ENCODE results near the gene IKZF1.
A peak's percentile ranks its signal among the peaks of the same experiment; 100 is the strongest.

Gene IKZF1

DNA sequence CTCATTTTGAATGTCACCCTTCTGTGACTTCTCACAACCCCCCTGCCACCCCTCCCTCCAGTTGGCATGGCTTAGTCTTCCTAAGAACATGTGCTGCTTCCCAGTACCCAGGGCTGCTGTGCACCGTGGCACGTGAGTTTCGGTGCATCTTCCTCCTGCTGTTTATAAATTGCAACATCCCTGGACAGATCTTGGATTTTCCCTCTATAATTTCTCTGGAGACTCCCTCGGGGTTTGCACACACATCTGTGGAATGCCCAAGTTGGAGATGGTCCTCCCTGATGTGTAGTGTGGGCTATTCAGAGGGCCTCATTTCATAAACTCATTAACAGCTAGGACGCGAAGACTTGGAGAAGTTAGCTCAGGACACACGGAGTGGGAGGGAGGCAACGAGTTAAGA is 52.9 kb downstream of the IKZF1 start:
- no peak for DNase-seq

DNA sequence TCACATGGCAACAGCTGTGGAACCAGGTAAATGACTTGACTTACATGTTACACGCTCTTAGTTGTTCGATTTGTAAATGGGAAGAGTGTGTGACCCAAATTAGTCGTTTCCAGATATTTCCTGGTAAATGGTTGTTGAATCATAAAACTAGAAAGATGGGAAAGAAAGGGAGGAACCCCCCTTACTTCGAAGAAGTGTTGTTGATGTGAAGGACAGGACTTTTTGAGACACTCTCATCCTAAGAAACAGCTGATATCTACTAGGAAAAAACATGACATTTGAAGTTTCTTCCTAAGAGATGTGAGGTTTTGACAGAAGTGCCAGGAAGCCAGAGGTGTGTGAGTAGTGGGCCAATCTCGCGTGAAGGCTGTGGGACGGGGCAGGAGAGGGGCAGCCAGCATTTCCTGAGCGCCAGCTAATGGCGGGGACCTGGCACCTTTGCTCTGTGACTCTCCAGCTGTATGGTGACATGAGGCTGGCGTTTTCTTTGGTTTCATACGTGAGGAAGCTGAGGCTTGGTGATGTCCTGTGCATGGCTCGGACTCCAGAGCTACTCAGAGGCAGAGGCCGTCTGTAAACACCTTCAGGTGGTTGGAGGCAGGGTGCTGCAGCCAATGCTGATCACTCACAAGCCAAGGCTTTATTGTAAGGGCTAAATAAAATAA is 53.7 kb downstream of the IKZF1 start:
- DNase-seq = peak; percentile 51

DNA sequence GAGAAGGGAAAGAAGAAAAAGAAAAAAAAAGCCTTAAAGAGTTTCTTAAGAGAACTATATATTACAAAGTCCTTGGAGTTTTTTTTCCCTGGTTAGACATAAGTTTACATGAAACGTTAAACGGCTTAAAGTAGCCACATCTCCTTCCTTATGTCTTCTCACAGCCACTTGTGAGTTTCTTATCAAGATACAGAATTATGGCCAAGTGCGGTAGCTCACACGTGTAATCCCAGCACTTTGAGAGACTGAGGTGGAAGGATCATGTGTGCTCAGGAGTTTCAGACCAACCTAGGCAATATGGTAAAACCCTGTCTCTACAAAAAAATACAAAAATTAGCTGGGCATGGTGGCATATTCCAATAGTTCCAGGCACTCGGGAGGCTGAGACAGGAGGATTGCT is 54.3 kb downstream of the IKZF1 start:
- DNase-seq = no peak

DNA sequence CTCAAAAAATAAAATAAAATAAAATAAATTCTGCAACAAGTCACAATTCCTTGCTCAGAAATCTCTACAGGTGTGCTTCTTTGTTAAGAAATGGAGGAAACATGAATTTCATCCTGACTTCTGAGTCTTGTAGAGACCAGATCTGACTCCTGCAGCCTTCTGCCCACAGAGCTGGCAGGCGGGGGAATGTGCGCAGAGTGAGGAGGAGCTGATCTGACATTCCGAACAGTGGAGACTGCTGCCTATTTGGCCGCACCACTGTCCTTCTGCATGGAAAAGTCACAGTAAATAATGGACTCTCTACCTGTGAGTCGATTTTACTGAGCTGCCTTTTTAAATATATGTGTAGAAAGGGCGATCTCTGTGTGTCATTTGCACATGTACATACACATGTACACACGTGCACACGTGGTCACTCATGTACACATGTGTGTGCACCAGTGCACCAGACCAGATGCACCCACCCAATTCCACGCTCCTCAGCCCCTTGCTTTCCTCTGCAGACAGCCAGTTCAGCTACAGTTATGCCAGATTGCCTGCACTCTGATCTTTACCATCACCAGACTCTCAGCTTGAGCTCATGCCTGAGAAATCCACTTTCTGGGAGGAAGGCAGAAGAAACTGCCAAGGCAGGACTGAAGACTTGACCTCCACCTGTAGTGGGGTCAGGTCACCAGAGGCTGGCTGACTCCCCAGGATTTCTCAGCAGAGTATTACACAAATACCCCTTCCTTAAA is 54.9 kb downstream of the IKZF1 start:
- DNase-seq = no peak

DNA sequence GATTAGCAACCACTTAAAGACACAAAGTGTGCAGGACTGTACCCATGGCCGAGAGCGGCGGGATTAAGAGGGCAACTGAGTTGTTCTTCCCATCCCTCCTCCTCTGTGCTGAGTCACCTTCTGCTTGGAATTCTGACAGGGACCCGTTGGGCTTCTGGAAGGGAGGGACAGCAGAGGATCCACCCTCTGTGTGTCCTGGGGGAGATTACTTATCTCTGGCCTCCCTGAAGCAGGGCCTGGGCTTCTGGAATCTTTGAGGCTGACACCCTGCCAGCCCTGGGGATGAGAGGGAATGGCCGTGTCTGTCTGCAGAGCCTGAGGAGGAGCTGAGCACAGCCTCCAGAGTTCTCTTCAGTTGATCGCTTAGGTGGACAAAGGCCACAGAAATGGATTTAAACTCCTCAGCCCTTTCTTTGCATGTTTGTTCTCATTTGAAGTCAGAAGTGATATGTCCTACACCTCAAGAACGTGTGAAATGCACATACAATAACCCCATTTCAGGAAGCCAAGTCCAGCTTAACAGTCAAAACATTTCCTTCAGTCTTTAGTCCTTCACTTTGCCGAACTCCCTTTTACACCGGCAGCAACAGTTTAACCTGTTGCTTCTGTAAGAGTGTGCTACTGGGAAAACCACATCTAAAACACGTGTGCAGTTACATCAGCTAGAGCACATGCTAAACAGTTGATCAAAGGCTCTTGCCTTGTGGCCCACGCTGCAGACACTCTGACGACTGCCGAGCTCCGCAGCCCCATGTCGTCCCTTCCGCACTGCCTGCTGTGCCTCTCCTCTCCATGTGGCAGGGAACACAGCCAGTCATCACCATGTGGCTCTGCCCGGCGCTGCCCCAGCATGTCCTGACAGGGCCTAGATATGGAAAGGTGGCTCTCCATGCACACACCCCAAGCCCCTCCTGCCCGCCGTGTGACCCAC is 55.7 kb downstream of the IKZF1 start:
- DNase-seq = peak; percentile 89

DNA sequence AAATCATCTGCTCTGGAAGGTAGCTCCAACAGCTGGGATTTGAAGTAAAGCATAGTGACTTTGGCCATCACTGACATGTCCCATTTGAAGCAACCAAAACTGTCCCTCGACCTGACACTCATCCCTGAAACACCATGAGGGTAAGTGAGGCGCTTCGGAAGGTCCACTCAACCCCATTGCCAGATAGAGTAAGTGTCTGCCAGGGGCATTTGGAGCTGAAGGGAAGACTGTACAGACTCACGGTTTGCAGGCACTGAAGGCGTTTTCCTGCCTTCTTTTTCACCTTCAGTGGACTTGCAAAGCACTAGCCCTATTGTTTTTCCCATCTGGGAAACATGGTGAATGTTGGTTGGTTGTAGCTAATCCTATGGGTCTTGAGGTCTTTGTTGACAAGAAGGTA is 57.6 kb downstream of the IKZF1 start:
- no peak for DNase-seq

DNA sequence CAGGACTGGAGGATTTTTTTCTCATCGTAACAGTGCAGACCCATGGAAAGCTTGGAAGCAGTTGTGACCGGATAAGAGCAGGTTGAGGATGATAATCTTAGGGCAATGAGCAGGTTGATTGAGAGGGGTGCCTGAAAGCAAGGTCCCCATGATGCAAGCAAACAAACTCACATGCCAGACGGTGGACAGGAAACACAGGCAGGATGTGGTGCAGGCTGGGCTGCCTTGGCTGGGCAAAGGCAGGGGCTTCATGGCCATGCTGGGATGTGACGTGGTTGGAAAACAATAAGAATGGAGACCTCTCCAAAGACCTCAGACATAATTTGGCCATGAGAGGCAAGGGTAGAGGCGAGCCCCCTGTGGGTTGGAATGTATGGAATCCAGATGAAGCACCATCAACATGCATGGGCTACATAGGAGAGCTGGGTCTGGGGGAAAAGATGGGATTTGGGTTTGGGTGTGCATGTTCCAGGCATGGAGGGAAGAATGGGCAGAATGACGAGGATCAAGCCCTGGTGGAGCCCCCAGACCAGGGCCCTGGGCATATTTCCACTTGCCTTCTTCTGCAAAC is 58.3 kb downstream of the IKZF1 start:
- peak; percentile 81 for DNase-seq

DNA sequence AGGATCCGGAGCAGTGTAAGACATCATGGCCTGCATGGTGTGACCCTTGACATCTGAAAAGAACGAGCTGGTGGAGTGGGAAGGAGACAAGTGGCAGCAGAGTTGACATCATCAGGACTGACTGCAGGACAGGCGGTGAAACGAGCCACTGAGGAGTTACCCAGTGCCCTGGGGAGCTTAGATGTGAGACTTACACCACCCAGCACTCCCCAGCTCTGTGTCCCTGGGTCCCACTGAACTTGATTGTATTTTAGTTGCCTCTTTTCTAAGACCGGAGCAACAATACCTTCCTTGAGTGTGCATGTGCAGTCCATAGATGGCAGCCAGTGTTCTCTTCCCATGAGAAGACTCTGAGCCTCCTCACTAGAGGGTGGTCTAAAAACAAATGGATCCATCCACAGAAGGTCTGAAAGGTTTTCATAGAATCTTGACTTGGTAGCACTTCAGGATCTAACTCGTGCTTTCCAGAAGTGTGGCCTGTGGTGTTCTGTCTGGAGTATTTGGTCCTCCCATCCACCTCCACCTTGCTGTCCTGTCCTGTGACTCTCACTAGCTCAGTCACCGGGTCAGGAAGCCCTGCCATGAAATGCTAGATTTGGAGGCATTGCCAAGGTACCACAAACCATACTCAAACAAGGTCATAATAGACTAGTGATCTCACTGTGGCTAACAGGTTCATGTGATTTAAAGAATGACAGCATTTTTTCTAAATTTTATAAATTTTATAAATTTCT is 59.0 kb downstream of the IKZF1 start:
- peak; percentile 73 for DNase-seq

DNA sequence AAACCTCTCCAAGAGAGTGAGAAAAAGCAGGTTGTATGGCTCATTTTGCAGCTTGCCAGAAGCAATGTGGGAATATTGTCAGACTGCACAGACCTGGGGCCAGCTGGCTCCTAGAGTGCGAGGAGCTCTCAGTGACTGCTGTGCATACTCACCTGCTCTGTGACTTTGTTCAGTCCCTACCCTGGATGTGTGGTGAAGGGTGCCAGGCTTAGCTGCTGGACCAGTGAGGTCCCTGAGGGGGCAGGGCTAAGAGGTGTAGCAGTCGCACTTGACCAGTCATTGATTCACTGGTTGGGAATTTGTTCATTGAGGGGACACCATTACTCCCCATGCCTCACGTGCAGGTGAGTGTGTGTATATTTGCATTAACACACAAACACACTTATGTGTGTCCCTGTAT is 60.1 kb downstream of the IKZF1 start:
- no peak for DNase-seq

DNA sequence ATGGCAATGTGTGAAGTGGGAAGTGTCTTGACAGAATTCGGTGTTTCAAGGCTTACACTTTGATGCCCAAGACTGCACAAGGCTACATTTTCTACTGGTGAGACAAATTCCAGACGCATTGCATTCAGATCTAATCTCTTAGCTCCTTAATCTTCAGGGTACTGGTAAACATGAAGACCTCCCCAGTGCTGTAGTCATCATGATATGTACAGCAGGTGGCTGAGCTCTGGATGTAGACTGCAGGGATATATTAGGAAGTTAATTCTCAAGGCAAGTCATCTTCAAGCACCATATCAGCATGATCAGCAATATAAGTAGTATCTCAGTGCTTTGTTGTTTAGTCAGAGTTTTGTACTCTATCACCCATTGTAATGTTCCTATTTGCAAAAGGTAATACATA is 61.8 kb downstream of the IKZF1 start:
- DNase-seq = no peak

DNA sequence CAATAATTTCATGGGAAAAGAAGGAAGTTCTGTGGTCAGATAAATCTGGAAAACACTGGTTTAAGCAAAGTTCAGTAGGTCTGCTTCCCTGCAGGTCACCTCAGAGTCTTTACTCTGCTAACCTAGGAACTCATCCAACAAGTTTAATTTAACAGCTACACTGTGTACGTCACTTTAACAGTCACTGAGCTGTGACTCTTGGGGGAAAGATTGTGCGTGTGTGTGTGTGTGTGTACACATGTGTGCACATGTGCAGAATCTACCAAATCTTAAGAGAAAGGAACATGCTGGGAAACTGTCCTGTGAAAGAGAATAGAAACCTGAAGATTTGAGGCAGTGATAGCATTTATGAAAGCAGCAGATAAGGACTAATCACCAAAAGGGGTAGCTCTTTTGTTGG is 62.6 kb downstream of the IKZF1 start:
- peak; percentile 64 for DNase-seq

DNA sequence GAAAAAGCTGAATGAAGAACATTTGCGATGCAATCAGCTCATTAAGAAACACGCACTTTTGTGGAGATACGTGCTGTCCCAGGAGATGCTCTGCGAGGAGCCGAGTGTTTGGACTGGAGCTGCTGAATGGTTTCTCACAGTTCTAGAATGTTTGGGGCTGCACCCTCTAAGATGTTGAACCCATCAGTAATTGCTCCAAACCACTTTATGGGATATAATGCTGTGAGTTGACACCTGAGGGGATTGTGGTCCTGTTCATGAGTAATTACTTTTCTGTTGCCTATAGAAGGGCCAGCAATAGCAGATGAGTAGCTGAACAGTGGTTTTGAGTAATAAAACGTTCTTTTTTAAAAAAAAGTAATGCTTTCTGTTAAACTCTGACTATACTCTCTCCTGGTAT is 63.1 kb downstream of the IKZF1 start:
- no peak for DNase-seq

DNA sequence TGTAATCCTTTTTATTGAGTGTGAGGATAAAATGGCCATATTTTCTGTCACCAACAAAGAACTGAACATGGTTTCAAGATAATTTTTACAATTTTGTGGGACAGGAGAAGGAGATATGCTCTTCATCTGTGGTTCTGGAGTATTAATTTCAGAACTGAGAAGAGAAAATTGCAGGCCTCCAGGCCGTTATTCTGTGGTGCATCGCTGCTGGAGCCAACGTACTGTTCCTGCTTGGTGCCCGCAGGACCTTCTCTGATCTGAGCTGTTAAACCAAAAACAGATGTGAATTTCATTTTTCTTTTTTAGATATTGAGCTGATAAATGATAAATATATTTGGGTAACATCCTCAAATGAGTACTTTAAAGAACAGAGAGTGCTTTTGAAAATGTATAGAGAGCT is 63.9 kb downstream of the IKZF1 start:
- no peak for DNase-seq

DNA sequence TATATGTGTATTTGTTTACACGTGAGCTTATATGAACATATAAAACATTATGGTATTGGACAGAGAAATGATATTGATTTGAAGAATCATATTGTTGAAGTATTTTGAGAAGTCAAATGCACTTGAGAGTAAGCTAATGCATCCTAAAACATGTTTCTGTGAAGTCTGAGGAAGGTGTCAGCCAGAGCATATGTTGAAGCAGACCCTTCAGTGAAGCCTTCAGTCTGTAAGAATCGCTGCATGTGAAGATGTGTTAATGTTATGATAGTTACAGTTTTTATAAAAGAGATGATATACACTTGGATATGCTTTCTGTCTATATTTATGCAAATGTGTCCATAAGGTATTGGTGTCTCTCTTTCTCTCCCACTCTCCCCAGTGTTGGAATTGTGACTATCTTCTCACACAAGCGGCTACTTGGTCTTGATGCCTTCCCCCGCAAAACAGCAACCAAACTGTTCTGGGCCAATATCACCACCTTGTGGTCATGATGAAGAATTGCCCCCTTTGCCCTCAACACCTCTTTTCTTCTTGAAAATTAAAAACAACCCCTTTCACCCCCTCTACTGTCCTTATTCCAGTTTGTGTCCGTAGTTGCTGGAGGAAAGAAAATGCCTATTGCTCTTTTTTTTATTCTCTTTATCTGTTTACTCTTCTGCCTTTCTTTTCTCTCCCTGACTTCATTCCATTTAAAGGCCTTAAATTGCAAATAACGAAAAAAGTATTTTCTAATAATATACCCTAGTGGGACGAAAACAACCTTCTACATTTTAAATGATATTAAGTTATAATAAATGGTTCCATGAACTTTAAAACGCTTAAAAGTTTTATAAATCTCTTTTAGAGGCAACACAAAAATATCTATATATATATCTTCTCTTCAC is 64.9 kb downstream of the IKZF1 start:
- peak; percentile 86 for DNase-seq

DNA sequence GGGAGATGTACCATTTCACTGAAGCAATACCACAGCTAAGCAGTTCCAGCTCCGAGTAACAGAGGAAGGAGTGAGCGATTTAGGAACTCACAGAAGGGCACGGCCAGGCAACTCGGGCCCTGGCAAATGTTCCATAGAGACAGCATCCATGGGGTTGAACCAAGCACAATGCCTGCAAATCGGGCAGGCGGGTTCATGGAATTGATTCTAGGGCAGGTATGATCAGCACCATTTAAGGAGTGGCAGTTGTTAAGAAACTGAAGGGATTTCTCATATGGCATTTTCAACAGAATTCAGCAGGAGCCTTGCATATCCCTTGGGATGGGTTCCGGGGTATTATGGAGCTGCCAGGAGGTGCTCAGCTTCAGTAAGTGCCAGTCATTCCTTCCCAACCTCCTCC is 66.4 kb downstream of the IKZF1 start:
- no peak for DNase-seq

DNA sequence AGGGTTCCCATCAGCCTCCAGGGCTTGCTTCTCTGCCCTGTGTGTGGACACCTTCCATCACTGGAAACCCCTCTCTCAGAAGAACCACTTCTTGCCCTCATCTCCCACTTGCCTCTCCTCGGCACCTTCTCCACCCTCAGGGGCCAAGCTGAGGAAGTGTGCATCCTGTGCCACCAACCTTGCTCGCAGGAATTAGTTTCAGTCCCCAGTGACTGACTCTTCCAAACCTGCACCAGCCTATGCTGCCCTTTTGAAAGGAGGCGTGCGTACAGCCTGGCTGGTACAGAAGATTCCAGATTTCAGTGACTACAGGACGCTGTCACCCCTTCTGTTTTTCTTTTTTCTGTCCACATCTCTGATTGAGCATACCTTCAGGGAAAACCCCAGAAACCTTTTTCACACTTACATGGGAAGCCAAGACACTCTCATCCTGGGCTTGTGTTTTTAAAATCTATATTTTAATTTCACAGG is 67.1 kb downstream of the IKZF1 start:
- DNase-seq = no peak

DNA sequence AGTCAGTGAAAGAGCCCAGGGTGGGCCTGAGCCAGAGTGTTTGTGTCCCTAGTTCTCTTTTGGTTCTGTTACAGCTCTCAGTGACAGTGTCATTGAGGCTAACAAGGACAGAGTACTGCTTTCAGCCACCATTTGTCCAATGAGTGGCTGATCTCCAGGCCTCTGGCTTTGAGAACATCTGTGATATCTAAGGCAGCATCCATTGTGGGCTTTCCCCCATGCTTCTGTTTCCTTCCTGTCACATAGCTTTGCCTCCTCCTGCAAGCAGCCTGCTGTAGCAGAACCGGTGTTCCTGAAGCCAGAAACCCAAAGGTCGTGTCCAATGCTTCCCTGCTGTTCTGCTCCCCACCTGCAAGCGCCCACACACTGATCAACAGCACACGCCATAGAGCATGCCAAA is 68.4 kb downstream of the IKZF1 start:
- DNase-seq = peak; percentile 48

DNA sequence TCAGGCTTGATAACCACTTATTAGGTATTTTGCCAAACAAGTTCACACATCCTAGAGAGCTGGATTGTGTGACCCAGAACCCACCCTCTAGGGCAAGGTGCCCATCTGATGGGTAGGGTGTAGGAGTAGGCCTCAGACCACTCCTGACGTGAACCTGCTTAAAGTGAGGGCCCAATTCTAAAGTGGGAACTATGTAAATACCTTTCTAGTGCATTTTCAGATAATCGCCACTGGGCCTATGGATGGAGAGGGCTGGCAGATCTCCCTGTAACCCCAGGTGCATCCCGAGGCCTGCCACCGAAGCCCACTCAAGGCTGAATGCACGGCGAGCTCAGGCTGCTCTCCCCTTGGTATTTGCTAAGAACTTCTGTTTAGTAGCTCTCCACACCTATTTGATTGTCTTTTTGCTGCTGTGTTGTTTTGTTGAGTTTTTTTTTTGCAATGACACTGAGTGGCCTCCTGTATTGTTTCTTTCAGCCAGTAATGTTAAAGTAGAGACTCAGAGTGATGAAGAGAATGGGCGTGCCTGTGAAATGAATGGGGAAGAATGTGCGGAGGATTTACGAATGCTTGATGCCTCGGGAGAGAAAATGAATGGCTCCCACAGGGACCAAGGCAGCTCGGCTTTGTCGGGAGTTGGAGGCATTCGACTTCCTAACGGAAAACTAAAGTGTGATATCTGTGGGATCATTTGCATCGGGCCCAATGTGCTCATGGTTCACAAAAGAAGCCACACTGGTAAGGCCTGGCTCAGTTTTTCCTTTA is 71.7 kb downstream of the IKZF1 start:
- DNase-seq = no peak

DNA sequence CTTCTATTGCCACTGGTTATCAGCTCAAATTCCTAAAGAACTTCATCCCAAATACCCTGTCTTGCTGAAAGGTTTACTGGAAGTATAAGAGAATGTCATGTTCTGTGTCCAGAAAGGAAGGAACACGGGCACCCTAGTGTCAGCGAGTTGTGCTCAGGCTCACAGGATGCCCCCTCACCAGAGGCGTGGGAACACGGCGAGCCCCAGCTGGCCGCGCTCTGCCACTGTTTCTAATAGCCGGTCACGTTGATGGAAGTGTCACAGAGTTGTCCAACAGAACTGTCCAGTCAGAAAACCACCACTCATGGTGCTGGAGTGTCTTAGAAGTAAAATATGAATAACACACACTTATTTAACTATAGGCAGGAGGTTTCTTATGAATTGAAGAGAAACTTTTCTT is 72.8 kb downstream of the IKZF1 start:
- DNase-seq = no peak

DNA sequence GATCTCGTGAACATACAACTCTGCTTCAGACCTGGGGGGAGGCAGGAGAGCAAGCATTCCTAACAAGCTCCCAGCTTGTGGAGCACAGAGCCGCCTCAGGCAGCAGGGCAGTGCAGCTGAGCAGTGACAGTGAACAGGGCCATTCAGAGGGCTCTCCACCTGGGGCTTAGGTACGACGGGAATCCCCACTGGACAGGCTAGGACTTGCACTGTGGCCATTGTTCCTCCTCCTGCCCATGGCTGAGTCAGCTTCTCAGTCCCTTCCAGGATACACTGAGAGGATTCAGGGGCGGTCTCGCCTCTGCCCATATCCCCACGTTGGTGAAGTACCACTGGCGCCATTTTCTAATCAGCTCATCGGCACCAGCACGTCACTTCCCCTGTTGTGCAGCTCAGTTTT is 74.6 kb downstream of the IKZF1 start:
- no peak for DNase-seq

DNA sequence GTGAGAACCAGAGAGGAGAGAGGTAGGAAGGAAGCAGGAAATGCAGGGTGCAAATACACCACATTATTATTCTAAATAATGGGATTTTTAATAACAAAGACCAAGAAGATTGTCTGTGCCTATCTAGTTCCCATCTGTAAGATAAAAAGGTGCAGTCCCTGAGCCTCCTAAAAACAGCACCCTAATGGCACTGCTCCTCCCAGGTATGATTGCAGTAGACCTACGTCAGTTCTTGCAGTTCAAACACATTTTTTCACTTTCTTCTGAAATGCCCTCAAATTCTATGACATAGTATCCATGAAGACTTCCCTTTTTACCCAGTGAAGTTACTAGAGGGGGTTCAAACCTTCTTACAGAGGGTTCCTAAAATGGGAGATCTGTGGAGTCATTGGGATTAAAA is 75.0 kb downstream of the IKZF1 start:
- no peak for DNase-seq
